GM08714 (cell line): ENCODE results near the gene PGAP2.
A peak's percentile ranks its signal among the peaks of the same experiment; 100 is the strongest.
"Not testable (repeated sequence)": the region's sequence is repeated elsewhere in the genome, so short reads cannot be mapped to it uniquely, and the experiment has no call there.

ENCODE experiments used
- H3K4me3 ChIP-seq: fragments of 200-500 bp; sonication (Bioruptor generic); 2 replicates; pipeline ENCODE4 v1.5.1; 2014; ENCODE audit warnings: mild to moderate bottlenecking, low read length, inconsistent platforms
- ZNF274 ChIP-seq: IDR thresholded peaks from 2 replicates; pipeline ENCODE4 v1.6.1; 2012; ENCODE audit warnings: mild to moderate bottlenecking, low read depth, low read length

Gene PGAP2

DNA sequence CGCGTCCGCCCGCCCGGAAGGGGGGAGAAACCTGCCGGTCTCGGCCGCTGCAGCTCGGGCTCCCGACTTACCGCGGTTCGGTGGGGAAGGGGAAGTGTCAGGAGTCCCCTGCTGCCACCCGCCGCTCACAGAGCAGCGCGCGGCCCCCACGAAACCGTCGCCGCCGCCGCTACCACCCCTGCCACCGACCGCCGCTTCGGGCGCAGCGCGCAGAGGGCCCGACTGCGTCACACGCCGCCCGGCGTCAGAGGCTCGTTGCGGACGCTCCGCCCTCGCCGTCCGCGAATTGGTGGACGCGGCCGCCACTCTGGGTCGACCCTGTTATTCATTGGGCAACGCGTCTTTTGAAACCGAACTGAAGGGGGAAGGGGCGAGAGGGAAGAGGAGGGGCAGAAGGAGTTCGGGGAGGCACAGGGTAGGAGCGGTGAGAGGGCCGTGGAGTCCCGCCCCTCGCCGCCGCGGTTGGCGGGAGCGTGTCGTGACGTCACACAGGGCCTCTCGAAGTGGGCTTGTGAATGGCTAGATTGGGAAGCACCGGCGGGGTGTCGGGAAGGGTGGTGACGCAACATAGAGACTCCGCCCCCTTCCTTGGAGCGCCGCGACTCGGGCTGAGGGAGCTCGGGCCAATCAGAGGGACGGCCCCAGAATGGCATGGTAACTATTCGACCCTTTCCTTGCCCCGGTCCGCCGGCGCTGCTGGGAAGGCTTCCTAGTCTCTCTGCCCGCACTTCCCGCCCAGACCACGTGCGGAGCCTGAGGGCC lies 10.8 kb upstream of the PGAP2 start, which contains the start of gene NUP98:
Gene NUP98, minus strand, starts transcription at position 226 of the 762 bp plus-strand sequence. CDS start 15,437 bp downstream, outside the sequence.
- no peak for TF ChIP-seq ZNF274
- H3K4me3 ChIP-seq: peak within 1 kb of the TSS; percentile 91

DNA sequence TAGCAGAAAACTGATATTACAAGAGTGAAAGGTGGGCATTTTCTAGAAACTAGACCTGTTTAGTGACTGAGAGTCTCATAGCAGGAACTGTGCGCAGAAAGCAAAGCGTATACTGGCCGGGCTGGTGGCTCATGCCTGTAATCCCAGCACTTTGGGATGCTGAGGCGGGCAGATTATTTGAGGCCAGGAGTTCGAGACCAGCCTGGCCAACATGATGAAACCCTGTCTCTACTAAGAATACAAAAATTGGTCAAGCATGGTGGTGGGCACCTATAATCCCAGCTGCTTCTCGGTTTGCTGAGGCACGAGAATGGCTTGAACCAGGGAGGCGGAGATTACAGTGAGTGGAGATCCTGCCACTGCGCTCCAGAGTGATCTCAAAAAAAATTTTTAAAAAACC lies 9.2 kb upstream of the PGAP2 start:
- no peak overlapping the region for H3K4me3 ChIP-seq
- no peak for TF ChIP-seq ZNF274

DNA sequence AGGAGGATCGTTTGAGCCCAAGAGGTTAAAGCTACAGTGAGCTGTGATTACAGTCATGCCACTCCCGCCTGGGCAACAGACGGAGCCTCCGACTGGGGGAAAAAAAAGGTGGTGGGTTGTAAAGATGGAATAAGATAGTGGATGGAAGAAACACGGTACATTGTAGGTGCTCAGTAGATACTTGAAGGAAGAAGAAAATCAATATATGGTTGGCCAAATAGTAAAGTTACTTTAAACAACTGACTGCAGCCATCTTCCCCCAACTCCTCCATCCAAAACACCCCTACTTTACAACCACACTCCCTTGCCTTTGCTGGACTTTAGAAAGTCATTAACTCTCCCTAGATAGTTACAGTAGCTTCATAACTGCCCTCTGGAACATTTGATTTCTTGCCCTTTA lies 8.5 kb upstream of the PGAP2 start:
- TF ChIP-seq ZNF274: no peak
- no peak overlapping the region for H3K4me3 ChIP-seq

DNA sequence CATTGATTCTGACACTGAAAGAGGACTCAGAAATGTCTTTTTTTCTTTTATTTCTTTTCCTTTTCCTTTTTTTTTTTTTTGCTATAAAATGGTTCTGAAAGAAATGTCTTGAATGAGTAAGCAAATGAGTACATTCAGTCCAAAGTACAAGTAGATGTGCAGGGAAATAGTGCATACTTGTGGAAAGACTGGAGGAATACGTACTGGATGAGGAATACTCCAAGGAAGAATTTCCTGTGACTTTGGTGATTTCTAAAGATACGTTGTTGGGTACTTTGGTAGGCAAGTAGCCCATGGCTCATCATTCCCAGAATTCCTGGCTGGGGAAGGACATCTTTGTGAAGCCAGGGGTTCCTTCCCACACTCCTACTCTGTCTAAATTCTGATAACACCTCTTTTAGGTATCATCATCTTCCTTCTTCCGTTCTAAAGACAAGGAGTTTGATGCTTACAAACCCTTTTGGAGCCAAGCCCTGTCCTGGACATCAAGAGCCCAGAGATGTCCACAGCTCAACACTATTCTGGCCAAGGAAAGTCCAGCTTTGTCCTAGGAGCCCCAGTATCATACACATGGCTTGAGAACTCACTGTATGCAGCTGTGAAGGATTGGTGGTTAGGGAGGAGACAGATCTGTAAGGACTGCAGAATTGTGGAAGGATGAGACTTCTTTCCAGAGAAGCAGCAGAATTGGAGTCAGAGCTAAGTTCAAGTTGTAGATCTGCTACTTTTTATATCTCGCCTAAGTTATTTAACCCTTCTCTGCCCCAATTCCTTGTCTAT lies 6.2 kb upstream of the PGAP2 start:
- no peak for TF ChIP-seq ZNF274
- H3K4me3 ChIP-seq: no peak overlapping the region

DNA sequence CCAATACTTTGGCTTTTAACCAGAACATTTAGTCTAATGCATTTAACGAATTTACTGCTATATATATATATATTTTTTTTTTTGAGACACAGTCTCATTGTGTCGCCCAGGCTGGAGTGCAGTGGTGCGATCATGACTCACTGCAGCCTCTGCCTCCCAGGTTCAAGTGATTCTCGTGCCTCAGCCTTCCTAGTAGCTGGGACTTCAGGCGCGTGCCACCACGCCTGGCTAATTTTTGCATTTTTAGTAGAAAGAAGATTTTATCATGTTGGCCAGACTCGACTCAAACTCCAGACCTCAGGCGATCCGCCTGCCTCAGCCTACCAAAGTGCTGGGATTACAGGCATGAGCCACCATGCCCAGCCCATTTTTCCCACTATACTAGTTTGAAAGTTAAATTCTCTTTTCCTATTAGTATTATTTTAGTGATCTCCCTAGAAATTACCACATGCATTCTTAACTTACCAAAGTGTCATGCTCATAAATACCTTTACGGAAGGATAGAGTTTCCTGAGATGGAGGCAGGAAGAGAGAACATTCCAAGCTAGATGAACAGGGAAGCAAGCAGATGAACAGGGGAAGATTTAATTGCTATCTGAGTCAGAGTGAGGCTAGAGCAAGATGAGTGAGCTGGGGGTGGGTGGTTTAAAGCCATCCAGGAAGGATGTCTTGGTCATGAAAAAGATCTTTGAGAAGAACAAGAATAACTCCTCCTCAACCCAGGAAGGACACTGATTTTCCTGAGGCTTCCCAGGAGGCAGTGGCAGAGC lies 4.4 kb upstream of the PGAP2 start:
- TF ChIP-seq ZNF274: no peak
- no peak overlapping the region for H3K4me3 ChIP-seq

DNA sequence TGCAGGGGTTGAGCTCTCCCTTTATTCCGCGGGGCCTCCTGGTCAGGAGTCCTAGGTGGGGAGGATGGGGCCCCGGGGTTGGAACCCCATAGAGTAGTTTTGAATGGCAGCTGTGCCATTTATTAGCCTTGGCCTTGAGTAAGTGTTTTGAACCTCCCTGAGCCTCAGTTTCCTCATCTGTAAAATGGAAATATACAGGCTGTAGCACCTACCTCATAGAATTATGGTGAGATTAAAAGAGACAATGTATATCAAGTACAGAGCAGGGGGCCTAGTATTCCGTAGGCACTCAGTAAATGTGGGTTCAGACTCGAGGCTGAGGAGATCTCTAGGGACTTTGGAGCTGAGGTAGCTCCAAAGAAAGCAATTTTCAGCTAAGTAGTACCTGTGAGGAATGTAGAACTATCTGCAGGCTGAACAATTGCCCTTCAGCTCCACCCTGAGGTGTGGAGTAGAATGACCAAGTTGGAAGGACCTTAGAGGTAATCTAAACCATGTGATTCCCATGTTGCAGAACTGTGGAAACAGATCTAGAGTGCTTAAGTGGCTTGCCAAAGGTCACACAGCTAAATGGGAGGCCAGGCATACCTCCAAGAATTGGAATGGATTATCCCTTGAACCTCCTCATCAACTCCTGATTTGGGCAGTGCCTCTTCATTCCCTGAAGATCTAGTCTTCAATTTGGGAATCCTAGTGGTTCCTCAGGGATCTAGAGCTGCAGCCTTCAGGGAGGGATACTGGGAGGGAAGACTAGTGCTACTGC lies 682 bp downstream of the PGAP2 start:
- H3K4me3 ChIP-seq: peak overlapping the region; percentile 67
- no peak for TF ChIP-seq ZNF274

DNA sequence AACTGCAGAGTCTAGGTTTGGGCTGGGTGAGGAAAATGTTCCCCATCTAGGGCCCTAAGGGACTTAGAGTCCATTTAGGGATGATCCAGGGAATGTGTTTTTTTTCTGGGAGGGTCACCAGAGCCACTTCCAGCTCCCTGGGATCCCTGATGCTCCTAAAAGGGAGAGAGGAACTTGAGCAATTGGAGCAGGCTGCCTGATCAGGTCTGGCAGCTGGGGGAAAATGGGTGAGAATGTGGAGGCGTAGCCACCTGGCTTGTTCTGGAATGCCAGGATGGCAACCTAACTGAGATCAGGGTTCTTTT lies 1.2 kb downstream of the PGAP2 start:
- no peak for TF ChIP-seq ZNF274
- no peak overlapping the region for H3K4me3 ChIP-seq

DNA sequence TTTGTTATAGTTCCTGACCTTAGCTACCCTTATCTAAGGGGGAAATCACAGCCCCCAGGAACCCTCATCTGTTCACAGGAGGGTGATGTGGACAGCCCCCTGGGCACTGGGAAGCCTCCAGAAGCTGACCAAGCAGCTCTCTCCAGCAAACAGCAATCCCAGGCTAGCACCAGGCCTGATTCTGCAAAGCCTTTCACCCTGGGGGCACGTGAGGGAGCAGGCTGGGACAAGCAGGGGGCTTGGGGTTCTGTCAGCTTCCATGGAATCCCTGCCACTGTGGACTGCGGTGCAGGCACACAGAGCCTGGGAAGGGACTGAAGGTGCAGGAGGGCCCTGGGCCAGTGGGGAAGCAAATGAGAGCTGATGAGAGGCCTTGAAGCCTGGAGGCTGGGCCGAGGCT lies 2.1 kb downstream of the PGAP2 start:
- TF ChIP-seq ZNF274: no peak
- no peak overlapping the region for H3K4me3 ChIP-seq

DNA sequence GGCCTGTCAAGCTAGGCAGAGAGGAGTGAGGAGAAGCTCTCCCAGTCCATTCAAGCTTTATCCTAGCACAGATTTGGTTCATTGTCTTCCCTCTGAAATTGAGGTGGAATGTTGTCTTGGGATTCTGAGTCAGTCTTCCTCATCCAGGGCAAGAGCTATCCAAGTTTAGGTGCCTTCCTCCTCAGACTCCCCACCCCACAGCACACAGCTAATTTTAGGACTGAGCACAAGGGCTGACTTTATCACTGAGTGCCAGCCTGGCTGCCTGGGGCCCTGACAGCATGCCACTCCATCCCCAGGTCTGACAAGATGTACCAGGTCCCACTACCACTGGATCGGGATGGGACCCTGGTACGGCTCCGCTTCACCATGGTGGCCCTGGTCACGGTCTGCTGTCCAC lies 2.6 kb downstream of the PGAP2 start:
- no peak for TF ChIP-seq ZNF274

DNA sequence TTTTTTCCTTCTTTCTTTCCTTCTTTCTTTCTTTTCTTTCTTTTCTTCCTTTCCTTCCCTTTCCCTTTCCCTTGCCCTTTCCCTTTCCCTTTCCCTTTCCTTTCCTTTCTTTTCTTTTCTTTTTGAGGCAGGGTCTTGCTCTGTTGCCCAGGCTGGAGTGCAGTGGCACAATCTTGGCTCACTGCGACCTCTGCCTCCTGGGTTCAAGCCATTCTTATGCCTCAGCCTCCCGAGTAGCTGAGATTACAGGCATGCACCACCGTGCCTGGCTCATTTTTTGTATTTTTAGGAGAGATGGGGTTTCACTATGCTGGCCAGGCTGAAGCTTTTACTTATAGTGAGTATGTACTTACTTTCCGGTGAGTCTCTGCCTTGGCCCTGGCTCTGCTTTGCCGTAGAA lies 6.5 kb downstream of the PGAP2 start:
- not testable (repeated sequence) for H3K4me3 ChIP-seq

More for the DNA sequence above, 2.6 kb downstream of the PGAP2 start:
- no peak overlapping the region for H3K4me3 ChIP-seq

DNA sequence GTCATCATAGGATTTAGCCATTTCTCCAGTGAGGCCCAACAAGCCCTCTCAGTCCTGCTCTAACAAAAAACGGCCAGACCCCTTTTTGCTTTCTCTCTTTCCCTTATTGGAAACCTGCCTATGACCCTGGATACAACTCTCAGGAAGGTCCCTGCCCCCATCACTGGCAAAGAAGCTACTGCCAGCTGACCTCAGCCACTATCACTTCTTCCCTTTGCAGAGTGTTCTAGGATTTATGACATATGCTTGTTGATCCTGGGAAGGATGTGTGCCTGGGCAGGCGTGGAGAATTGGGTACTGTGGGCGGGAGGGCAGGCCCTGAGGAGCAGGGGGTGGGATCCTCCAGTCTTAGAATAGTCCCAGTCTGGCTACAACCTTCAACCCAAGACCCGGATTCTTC lies 7.5 kb downstream of the PGAP2 start:
- no peak for TF ChIP-seq ZNF274
- H3K4me3 ChIP-seq: no peak overlapping the region

DNA sequence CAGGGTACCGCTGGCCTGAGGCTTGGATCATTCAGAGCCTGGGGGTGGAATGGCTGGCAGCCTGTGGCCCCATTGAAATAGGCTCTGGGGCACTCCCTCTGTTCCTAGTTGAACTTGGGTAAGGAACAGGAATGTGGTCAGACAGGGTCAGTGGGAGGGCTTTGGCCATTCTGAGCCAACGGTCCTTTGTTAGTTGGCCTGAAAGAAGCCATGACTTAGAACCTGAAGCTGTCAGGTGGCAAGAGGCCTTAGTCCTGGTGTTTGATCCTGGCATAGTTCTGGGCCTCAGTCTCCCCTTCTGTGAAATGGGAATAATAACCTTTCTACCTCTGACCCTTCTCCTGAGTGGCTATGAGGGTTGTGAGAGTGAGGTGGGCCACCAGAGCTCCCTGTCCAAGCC lies 8.3 kb downstream of the PGAP2 start:
- no peak for TF ChIP-seq ZNF274
- no peak overlapping the region for H3K4me3 ChIP-seq

DNA sequence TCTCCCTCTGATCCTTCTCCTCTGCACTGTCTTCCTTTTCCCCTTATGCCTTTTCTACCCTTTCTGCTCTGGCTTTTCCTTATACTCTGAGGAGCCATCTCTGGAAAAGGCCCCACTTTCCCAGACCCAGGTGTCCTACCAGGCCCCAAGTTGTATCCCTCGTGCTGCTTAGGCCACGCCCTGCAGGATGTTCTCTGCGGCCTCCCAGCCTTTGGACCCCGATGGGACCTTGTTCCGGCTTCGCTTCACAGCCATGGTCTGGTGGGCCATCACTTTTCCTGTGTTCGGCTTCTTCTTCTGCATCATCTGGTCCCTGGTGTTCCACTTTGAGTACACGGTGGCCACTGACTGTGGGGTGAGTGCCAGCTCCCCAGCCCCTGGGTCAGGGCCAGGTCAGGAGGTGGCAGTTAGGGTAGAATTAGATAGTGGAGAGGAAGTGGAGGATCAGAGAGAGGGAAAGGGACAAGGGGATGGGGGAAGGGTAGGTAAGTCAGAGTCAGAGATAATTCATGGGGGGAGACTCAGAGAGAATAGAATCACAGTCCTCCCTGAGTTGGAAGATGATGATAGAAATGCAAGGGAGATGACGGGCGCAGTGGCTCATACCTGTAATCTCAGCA lies 8.9 kb downstream of the PGAP2 start:
- no peak for TF ChIP-seq ZNF274
- H3K4me3 ChIP-seq: no peak overlapping the region

DNA sequence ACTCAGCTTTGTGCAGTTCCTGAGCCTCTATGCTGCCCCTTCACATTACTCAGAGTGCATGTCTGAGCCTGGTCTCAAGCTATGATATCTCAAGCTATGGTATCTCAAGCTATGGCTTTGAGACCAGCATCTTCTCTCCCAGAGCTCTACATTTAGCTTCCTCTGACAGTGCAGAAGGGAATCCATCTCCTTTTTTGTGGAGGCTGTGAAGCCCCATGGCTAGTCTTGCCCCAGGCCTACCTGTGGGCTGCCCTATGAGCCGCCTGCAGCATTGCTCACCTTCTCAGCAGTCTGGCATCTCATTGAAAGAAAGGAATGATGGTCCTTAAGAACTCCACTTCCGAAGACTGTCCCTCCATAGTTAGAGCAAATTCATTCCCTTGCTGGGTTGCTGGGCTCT lies 12.6 kb downstream of the PGAP2 start:
- TF ChIP-seq ZNF274: no peak
- H3K4me3 ChIP-seq: no peak overlapping the region

DNA sequence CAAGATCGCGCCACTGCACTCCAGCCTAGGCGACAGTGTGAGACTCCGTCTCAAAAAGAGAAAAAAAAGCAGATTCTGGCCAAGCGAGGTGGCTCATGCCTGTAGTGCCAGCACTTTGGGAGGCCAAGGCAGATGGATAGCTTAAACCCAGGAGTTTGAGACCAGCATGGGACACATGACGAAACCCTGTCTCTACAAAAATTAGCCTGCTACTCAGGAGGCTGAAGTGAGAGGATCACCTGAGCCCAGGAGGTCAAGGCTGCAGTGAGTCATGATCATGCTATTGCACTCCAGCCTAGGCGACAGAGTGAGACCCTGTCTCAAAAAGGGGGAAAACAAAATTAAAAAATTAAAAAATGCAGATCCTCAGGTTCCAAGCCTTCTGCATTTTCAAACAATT lies 14.0 kb downstream of the PGAP2 start:
- no peak overlapping the region for H3K4me3 ChIP-seq
- no peak for TF ChIP-seq ZNF274
